OCI-LY3 (cell line): ENCODE results near the gene HOXB1.

Source experiments
- H2AFZ ChIP-seq: fragments of 200-600, 300-600 bp; shearing (Covaris generic); 2 replicates; pipeline ENCODE4 v1.6.0; 2014; ENCODE audit warnings: antibody characterized with exemption, low read depth, low read length
- H3K27ac ChIP-seq: fragments of 200-600, 300-600 bp; sonication (generic); 2 replicates; pipeline ENCODE4 v1.5.1; 2014; ENCODE audit warnings: mild to moderate bottlenecking, low read length, moderate library complexity, mixed read lengths
- H3K27me3 ChIP-seq: fragments of 200-600, 300-600 bp; sonication (generic); 2 replicates; pipeline ENCODE4 v1.6.1; 2014; ENCODE audit warnings: low read depth, low read length, mixed read lengths
- H3K36me3 ChIP-seq: fragments of 200-600, 300-600 bp; sonication (generic); replicated peaks from 2 replicates; pipeline ENCODE3; 2014; ENCODE audit warnings: low read depth, low read length, mixed read lengths
- H3K4me1 ChIP-seq: fragments of 300-600, 200-600 bp; sonication (generic); 2 replicates; pipeline ENCODE4 v1.6.1; 2014; ENCODE audit warnings: low read length, mixed read lengths
- H3K4me2 ChIP-seq: fragments of 200-600, 300-600 bp; sonication (generic); 2 replicates; pipeline ENCODE4 v1.6.1; 2014; ENCODE audit warnings: low read length, mixed read lengths
- H3K4me3 ChIP-seq: fragments of 300-600, 200-600 bp; sonication (generic); 2 replicates; pipeline ENCODE4 v1.5.1; 2014; ENCODE audit warnings: antibody characterized with exemption, mild to moderate bottlenecking, low read length, moderate library complexity
- H3K79me2 ChIP-seq: fragments of 300-600, 200-600 bp; shearing (Covaris generic); 2 replicates; pipeline ENCODE4 v1.6.1; 2014; ENCODE audit warnings: mild to moderate bottlenecking, low read length, mixed read lengths
- H3K9ac ChIP-seq: fragments of 300-600, 200-600 bp; shearing (Covaris generic); 2 replicates; pipeline ENCODE4 v1.6.0; 2014; ENCODE audit warnings: mild to moderate bottlenecking, low read length, moderate library complexity
- H3K9me3 ChIP-seq: fragments of 200-600, 300-600 bp; shearing (Covaris generic); 2 replicates; pipeline ENCODE4 v1.6.1; 2014; ENCODE audit warnings: low read length, mixed read lengths; ENCODE audit not compliant: insufficient read depth
- H4K20me1 ChIP-seq: fragments of 200-600, 300-600 bp; sonication (generic); 2 replicates; pipeline ENCODE4 v1.6.1; 2016; ENCODE audit warnings: low read length, mixed read lengths; ENCODE audit not compliant: insufficient read depth
- CTCF ChIP-seq: fragments of 200-600, 300-600 bp; sonication (generic); IDR thresholded peaks from 2 replicates; pipeline ENCODE4 v1.5.1; 2014; ENCODE audit warnings: antibody characterized with exemption, low read length, low read depth
- EZH2phosphoT487 ChIP-seq: fragments of 200-600 bp; shearing (Covaris generic); IDR thresholded peaks from 2 replicates; pipeline ENCODE4 v1.6.1; 2018; ENCODE audit warnings: antibody characterized with exemption, mixed run types, low read depth

Gene HOXB1

GRCh38 chr17:48568499-48569239, 37.9 kb upstream of the HOXB1 start:
- Histone ChIP-seq H3K9me3 (no peaks in the 10 kb centered on the region), H3K9ac (no peak overlapping the region), H3K79me2 (peaks cover 44% of the 10 kb centered on the region), H3K4me3 (no peak overlapping the region), H3K27me3 (no peaks in the 10 kb centered on the region), H4K20me1 (peaks cover 4% of the 10 kb centered on the region; the same call in 1 of the 2 replicates), H3K4me2 (no peak overlapping the region), H3K27ac (no peak overlapping the region), H2AFZ (no peak overlapping the region), H3K4me1 (peaks cover 17% of the 10 kb centered on the region), H3K36me3 (peaks cover 44% of the 10 kb centered on the region)
- TF ChIP-seq EZH2phosphoT487 (no peak), CTCF (no peak)

DNA sequence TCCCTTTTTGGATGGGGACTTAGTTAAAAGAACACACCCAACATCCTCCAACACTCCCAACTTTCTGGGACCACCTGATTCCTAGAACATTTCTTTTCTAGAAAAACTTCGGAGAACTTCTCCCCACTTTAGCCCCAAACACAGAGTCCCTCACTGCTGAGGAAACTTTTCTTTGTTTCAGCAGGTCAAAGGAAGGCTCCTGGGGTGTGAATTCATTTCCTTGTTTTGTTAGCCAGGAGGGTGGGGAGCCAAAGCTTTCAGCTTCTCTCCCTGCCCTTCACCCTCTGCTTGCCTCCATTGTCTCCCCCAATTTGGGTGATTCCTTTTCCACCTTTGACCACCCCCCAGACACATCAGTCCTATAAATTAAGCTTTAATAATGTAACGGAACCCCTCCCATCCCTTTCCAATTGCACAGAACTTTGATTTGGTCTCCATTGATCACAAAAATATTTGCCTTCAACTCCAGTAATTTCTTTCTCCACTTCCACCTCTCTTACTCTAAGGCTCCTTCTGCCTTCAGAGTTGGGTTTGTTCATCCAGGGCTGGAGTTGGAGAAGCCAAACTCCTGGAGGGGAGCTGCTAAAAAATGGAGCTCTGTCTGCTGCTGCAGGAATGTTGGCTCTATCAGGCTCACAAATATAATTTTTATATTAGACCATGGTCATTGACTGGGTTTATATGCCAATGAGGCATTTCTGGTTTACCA, 37.0 kb upstream of the HOXB1 start:
- no peak for TF ChIP-seq CTCF
- no peak for TF ChIP-seq EZH2phosphoT487
- H3K27me3 ChIP-seq, result no peaks in the 10 kb centered on the region
- no peak overlapping the region for H3K4me3 ChIP-seq
- H3K36me3 ChIP-seq, result peaks cover 48% of the 10 kb centered on the region
- H4K20me1 ChIP-seq, result peaks cover 4% of the 10 kb centered on the region; the same call in 1 of the 2 replicates
- H3K27ac ChIP-seq, result no peak overlapping the region
- H3K4me2 ChIP-seq, result no peak overlapping the region
- peaks cover 48% of the 10 kb centered on the region for H3K79me2 ChIP-seq
- no peaks in the 10 kb centered on the region for H3K9me3 ChIP-seq
- no peak overlapping the region for H3K9ac ChIP-seq
- H3K4me1 ChIP-seq, result peaks cover 20% of the 10 kb centered on the region
- H2AFZ ChIP-seq, result no peak overlapping the region

DNA sequence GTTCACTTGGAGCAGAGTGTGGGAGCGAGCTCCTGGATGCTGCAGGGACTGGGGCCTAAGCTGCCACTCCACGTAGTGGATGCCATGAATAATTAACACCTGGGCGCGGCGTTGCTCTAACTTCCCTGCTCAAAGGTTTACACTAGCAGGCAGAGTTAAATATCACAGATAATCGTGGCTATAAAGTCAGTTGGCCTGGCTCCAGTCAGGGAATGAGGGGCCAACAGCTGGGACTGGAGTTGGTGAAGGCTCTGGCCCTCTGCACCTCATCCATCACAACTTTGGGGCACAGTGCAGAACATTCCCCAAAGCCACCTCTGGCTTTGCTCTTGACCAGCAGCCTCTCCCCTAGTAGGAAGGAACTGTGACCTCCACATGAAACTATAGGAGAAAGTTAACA, 36.4 kb upstream of the HOXB1 start:
- Histone ChIP-seq H3K27me3 (no peaks in the 10 kb centered on the region), H3K36me3 (peaks cover 44% of the 10 kb centered on the region), H3K4me1 (peaks cover 26% of the 10 kb centered on the region), H3K79me2 (peaks cover 54% of the 10 kb centered on the region), H3K9ac (no peak overlapping the region), H3K4me3 (no peak overlapping the region), H4K20me1 (peaks cover 4% of the 10 kb centered on the region; the same call in 1 of the 2 replicates), H3K9me3 (no peaks in the 10 kb centered on the region), H3K4me2 (no peak overlapping the region), H3K27ac (no peak overlapping the region), H2AFZ (no peak overlapping the region)
- TF ChIP-seq CTCF (no peak), EZH2phosphoT487 (no peak)

DNA sequence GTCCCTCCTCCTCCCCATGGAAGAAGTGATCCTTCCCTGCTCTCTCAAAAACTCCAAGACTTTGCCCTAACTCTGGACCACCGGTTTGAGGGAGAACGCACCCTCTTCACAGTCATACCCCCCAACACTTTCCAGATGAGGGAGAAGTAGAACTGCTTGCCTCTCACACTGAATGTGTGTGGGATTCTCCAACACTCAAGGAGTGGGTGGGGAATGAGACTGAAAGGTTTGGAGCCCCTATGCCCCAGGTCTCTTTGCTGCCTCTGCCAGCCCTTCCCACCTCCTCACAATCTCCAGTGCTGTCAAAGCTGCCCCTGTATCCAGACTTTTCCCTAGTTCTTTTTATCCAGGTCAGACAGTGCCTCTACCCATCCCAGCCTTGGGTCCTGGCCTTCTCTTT, 35.9 kb upstream of the HOXB1 start:
- no peak overlapping the region for H3K27ac ChIP-seq
- no peak overlapping the region for H3K4me3 ChIP-seq
- no peak overlapping the region for H3K4me2 ChIP-seq
- H3K4me1 ChIP-seq, result peaks cover 31% of the 10 kb centered on the region
- peaks cover 39% of the 10 kb centered on the region for H3K36me3 ChIP-seq
- H3K27me3 ChIP-seq, result no peaks in the 10 kb centered on the region
- no peak overlapping the region for H3K9ac ChIP-seq
- peaks cover under 1% of the 10 kb centered on the region; the same call in 1 of the 2 replicates for H4K20me1 ChIP-seq
- no peaks in the 10 kb centered on the region for H3K9me3 ChIP-seq
- peaks cover 55% of the 10 kb centered on the region for H3K79me2 ChIP-seq
- no peak overlapping the region for H2AFZ ChIP-seq
- no peak for TF ChIP-seq CTCF
- TF ChIP-seq EZH2phosphoT487, result no peak
